IgD-negative memory B cell (primary cell): Measurements from ENCODE around the gene SHROOM3. TPM values are rescaled to one million over a fixed set of nuclear protein-coding genes. Genes with fewer than 3 reads are reported as not detected.
A peak's percentile ranks its signal among the peaks of the same experiment; 100 is the strongest.
"Not testable (repeated sequence)": the region's sequence is repeated elsewhere in the genome, so short reads cannot be mapped to it uniquely, and the experiment has no call there.

Experiments used
- H3K27ac Mint-ChIP-seq, 3 donors: one replicate each; pipeline ENCODE4 v1.8.0; 2020 to 2022; ENCODE audit warnings: mild to moderate bottlenecking in 3 of 3, mixed read lengths in 3 of 3, moderate library complexity in 1 of 3
- H3K27me3 Mint-ChIP-seq: one replicate; pipeline ENCODE4 v1.8.0; 2021; ENCODE audit warnings: mixed read lengths
- H3K36me3 Mint-ChIP-seq: one replicate; pipeline ENCODE4 v1.8.0; 2020; ENCODE audit warnings: mild to moderate bottlenecking, mixed read lengths
- H3K4me1 Mint-ChIP-seq, 3 donors: one replicate each; pipeline ENCODE4 v1.8.0; 2020 to 2022; ENCODE audit warnings: mixed read lengths in 3 of 3, mild to moderate bottlenecking in 1 of 3
- H3K4me3 Mint-ChIP-seq, 4 donors: one replicate each; pipeline ENCODE4 v1.8.0; 2020 to 2022; ENCODE audit warnings: mild to moderate bottlenecking in 4 of 4, mixed read lengths in 4 of 4, moderate library complexity in 3 of 4
- H3K9me3 Mint-ChIP-seq, 3 donors: one replicate each; pipeline ENCODE4 v1.8.0; 2020 to 2021; ENCODE audit warnings: mixed read lengths in 3 of 3, mild to moderate bottlenecking in 1 of 3
- polyA plus RNA-seq: library from polyadenylated mRNA; unstranded; fragments of 300-500 nt; fragmentation: Illumina TruSeq; gene quantifications from one replicate; pipeline ENCODE4 v1.2.3, GENCODE V29; 2021

SHROOM3 gene
- polyA plus RNA-seq, 1 donor from 2014 or later: not detected

DNA sequence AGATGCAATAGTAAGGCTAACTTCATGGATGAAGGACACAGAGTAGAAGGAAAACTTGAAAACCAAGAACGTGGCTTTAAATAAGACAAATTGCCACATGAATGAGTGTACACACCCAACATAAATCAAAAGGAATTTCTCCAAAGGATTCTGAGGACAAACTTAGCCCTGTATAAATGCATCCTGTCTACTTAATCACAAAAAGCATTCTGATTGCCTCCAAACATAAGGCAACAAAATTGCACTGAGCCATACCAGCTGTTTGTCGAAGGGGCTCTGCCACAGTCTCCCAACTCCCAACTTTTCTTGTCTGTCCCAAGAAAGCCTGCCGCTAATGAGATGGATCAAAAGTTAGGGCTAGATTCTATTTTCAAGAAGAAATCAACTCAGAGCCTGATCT, 268.6 kb downstream of the SHROOM3 start:
- Mint-ChIP-seq H3K9me3 (no peaks in the 10 kb centered on the region), H3K4me1 (no peaks in the 10 kb centered on the region), H3K27me3 (peaks cover 10% of the 10 kb centered on the region), H3K4me3 (no peak overlapping the region), H3K36me3 (no peaks in the 10 kb centered on the region), H3K27ac (no peak overlapping the region)

- no peak overlapping the region for H3K4me3 Mint-ChIP-seq
- H3K36me3 Mint-ChIP-seq: no peaks in the 10 kb centered on the region
- H3K27me3 Mint-ChIP-seq: peaks cover 10% of the 10 kb centered on the region
- no peaks in the 10 kb centered on the region for H3K9me3 Mint-ChIP-seq
- no peak overlapping the region for H3K27ac Mint-ChIP-seq
- H3K4me1 Mint-ChIP-seq: no peaks in the 10 kb centered on the region
These were observed 269.3 kb downstream of the SHROOM3 start for GRCh38 chr4:76704133-76704881.

DNA sequence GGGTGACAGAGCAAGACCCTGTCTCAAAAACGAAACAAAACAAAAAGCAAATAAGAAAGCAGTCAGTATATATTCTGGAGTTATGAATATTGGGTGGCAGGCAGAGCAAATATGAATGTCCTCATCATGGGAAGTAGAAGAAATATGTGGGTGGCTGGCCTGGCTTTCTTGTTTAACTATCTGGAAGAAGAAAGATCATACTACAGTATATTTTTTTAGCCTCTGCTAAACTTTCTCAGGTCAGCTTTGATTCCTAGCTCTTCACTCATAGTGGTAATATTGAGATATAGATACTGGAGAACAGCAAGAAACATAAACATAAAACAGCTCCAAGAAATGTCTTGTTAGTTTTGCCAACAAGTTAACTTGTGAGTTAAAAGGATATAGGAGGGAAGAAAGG, 270.4 kb downstream of the SHROOM3 start:
- Mint-ChIP-seq H3K4me1 (no peaks in the 10 kb centered on the region), H3K36me3 (no peaks in the 10 kb centered on the region), H3K27me3 (peaks cover 6% of the 10 kb centered on the region), H3K4me3 (no peak overlapping the region), H3K27ac (no peak overlapping the region), H3K9me3 (no peaks in the 10 kb centered on the region)

- no peak overlapping the region for H3K4me3 Mint-ChIP-seq
- no peaks in the 10 kb centered on the region for H3K4me1 Mint-ChIP-seq
- H3K27ac Mint-ChIP-seq: no peak overlapping the region
- no peaks in the 10 kb centered on the region for H3K9me3 Mint-ChIP-seq
- H3K36me3 Mint-ChIP-seq: no peaks in the 10 kb centered on the region
- peaks cover 6% of the 10 kb centered on the region for H3K27me3 Mint-ChIP-seq
These were observed 271.6 kb downstream of the SHROOM3 start for GRCh38 chr4:76706581-76706980.

- Mint-ChIP-seq H3K4me3 (no peak overlapping the region), H3K9me3 (no peaks in the 10 kb centered on the region), H3K27ac (no peak overlapping the region), H3K4me1 (peaks cover 0 to 1% (median 0%) of the 10 kb centered on the region in 3 donors), H3K27me3 (peaks cover 6% of the 10 kb centered on the region), H3K36me3 (no peaks in the 10 kb centered on the region)
These were observed 274.1 kb downstream of the SHROOM3 start for GRCh38 chr4:76708971-76709771.

DNA sequence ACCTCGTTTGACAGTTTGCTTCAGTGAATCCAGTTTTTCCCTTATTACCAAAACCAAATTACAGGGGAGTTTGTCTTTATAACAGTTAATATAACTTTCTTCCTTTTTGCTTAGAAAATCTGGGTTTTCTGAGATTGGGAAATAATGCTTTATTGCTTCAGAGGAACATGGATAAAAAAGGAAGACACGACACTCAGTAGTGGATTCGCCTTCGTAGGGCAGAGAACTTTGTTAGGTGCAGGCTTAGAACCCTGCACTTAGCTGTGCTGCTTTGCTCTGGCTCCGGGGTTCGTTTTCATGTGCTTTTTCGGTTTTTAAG, 274.7 kb downstream of the SHROOM3 start:
- Mint-ChIP-seq H3K9me3 (no peaks in the 10 kb centered on the region), H3K36me3 (no peaks in the 10 kb centered on the region), H3K4me1 (peaks cover 0 to 2% (median 0%) of the 10 kb centered on the region in 3 donors), H3K4me3 (no peak overlapping the region), H3K27me3 (peaks cover 6% of the 10 kb centered on the region), H3K27ac (no peak overlapping the region)

- Mint-ChIP-seq H3K36me3 (no peaks in the 10 kb centered on the region), H3K27me3 (peaks cover 2% of the 10 kb centered on the region), H3K4me3 (no peak overlapping the region), H3K9me3 (no peaks in the 10 kb centered on the region), H3K27ac (no peak overlapping the region), H3K4me1 (peaks cover 7 to 15% (median 13%) of the 10 kb centered on the region in 3 donors)
These were observed 277.5 kb downstream of the SHROOM3 start for GRCh38 chr4:76712564-76712963.

DNA sequence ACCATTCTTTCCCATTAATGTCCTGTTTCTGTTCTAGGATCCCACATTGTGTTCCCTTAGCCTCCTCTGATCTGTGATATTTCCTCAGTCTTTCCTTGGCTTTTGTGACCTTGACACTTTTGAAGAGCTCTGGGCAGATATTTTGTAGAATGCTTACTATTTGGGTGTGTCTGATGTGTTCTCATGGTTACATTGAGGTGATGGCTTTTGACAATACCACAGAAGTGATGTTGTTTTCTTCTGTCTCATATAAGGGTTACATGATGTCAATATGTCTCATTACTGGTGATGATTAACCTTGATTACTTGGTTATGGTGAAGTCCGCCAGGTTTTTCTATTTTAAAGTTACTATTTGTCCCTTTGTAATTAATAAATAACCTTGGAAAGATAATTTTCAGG, 279.2 kb downstream of the SHROOM3 start:
- H3K4me1 Mint-ChIP-seq: peaks cover 7 to 15% (median 13%) of the 10 kb centered on the region in 3 donors
- no peak overlapping the region for H3K4me3 Mint-ChIP-seq
- H3K27ac Mint-ChIP-seq: no peak overlapping the region
- H3K36me3 Mint-ChIP-seq: no peaks in the 10 kb centered on the region
- no peaks in the 10 kb centered on the region for H3K27me3 Mint-ChIP-seq
- no peaks in the 10 kb centered on the region for H3K9me3 Mint-ChIP-seq

- H3K9me3 Mint-ChIP-seq: no peaks in the 10 kb centered on the region
- no peak overlapping the region for H3K27ac Mint-ChIP-seq
- H3K27me3 Mint-ChIP-seq: no peaks in the 10 kb centered on the region
- no peak overlapping the region for H3K4me3 Mint-ChIP-seq
- H3K4me1 Mint-ChIP-seq: peaks cover 7 to 15% (median 13%) of the 10 kb centered on the region in 3 donors
- no peaks in the 10 kb centered on the region for H3K36me3 Mint-ChIP-seq
These were observed 281.0 kb downstream of the SHROOM3 start for GRCh38 chr4:76716020-76716419.

DNA sequence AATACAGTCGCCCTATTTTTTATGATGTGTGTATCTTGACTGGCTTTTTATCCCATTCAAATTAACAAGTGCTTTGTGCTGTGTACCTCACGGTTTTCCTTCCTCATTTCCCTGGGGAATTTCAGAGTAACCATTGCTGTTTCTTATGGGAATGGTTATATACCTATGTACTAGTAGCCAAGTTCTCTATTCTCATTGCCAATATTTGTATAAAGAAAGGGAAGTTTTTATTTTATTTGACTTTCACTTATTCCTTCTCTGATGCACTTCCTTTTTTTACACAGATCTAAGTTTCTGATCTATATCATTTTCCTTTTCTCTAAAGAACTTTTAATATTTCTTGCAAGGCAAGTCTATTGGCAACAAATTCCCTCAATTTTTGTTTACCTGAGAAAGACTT, 281.6 kb downstream of the SHROOM3 start:
- Mint-ChIP-seq H3K9me3 (no peaks in the 10 kb centered on the region), H3K4me3 (no peak overlapping the region), H3K27me3 (no peaks in the 10 kb centered on the region), H3K4me1 (peaks cover 7 to 15% (median 13%) of the 10 kb centered on the region in 3 donors), H3K36me3 (no peaks in the 10 kb centered on the region), H3K27ac (no peak overlapping the region)

DNA sequence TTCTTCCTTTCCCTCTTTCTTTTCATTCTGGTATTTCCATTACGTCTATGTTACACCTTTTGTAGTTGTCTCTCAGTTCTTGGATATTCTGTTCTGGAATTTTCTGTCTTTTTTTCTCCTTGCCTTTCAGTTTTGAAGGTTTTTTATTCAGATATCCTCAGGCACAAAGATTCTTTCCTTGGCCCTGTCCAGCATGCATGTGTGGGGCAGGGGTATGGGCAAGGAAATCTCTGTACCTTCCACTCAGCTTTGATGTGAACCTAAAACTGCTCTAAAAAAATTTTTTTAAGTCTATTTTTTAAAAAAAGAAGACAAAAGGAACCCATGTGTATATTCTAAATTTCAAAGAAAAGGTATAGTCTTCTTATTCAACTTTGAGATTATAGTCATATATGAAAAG, 282.4 kb downstream of the SHROOM3 start:
- no peak overlapping the region for H3K27ac Mint-ChIP-seq
- H3K4me3 Mint-ChIP-seq: no peak overlapping the region
- H3K36me3 Mint-ChIP-seq: no peaks in the 10 kb centered on the region
- H3K27me3 Mint-ChIP-seq: no peaks in the 10 kb centered on the region
- no peaks in the 10 kb centered on the region for H3K9me3 Mint-ChIP-seq
- H3K4me1 Mint-ChIP-seq: peaks cover 7 to 15% (median 13%) of the 10 kb centered on the region in 3 donors

GRCh38 chr4:76718021-76718420, 283.0 kb downstream of the SHROOM3 start:
- H3K27ac Mint-ChIP-seq: no peak overlapping the region
- no peak overlapping the region for H3K4me3 Mint-ChIP-seq
- H3K36me3 Mint-ChIP-seq: no peaks in the 10 kb centered on the region
- H3K9me3 Mint-ChIP-seq: no peaks in the 10 kb centered on the region
- H3K27me3 Mint-ChIP-seq: no peaks in the 10 kb centered on the region
- peaks cover 7 to 15% (median 13%) of the 10 kb centered on the region in 3 donors for H3K4me1 Mint-ChIP-seq

- H3K36me3 Mint-ChIP-seq: no peaks in the 10 kb centered on the region
- H3K4me3 Mint-ChIP-seq: no peak overlapping the region
- H3K4me1 Mint-ChIP-seq: peaks cover 7 to 15% (median 13%) of the 10 kb centered on the region in 3 donors
- no peaks in the 10 kb centered on the region for H3K9me3 Mint-ChIP-seq
- H3K27ac Mint-ChIP-seq: no peak overlapping the region
- H3K27me3 Mint-ChIP-seq: no peaks in the 10 kb centered on the region
These were observed 283.8 kb downstream of the SHROOM3 start for GRCh38 chr4:76718831-76719230.

DNA sequence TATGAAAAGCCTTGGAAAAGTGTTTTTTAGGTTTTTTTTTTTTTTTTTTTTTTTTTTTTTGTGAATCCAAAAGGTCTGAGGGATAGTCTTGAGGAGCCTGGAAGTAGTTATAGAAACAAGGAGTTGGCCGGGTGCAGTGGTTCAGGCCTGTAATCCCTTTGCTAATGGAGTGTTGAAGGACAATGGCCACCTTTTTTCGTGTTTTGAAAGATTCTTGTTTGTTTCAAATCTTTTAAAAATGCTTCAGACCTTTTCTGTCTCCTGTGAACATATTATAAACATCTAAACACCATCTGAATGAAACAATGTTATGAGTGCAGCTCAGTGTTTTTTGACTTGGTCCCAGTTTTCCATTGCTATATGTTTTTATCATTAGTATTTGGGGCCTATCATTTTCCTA, 285.1 kb downstream of the SHROOM3 start:
- Mint-ChIP-seq H3K9me3 (no peaks in the 10 kb centered on the region), H3K4me3 (no peak overlapping the region), H3K27ac (no peak overlapping the region), H3K36me3 (no peaks in the 10 kb centered on the region), H3K27me3 (no peaks in the 10 kb centered on the region), H3K4me1 (peaks cover 7 to 13% (median 13%) of the 10 kb centered on the region in 3 donors)

GRCh38 chr4:76722146-76722545, 287.1 kb downstream of the SHROOM3 start:
- not testable (repeated sequence) for H3K9me3 Mint-ChIP-seq, H3K36me3 Mint-ChIP-seq, H3K27me3 Mint-ChIP-seq, H3K4me3 Mint-ChIP-seq, H3K4me1 Mint-ChIP-seq
- H3K27ac Mint-ChIP-seq: peak overlapping the region in 1 of 3 donors; percentile 39

DNA sequence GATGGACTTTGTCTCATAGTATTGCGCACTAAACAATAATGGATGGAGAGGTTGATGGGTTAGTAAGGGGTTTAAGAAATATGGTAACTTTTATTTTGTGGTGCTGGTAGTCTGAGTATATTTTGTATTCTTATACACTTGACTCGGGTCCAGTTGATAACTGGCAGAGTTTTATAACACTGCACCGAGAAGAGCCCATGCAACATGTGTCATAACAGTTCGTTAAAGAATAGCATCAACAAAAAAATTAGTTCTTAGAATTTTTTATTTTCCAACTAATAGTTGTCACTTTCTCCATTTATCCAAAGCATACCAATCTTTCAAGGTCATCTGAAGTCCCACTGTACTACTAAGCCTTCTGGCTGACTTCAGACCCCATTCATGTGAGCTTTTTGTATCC, 287.8 kb downstream of the SHROOM3 start:
- H3K27me3 Mint-ChIP-seq: peaks cover 10% of the 10 kb centered on the region
- peaks cover 0 to 3% (median 0%) of the 10 kb centered on the region in 3 donors for H3K4me1 Mint-ChIP-seq
- H3K36me3 Mint-ChIP-seq: no peaks in the 10 kb centered on the region
- H3K27ac Mint-ChIP-seq: no peak overlapping the region
- H3K4me3 Mint-ChIP-seq: no peak overlapping the region
- H3K9me3 Mint-ChIP-seq: no peaks in the 10 kb centered on the region
